NCI-H69 (cell line): ENCODE data around the gene CST3.

ENCODE experiments used
- DNase-seq: peaks from one replicate; lab custom pipeline; 2025; lab: John Stamatoyannopoulos, UW

The CST3 gene

GRCh38 chr20:23602241-23602640, 35.5 kb downstream of the CST3 start:
- DNase-seq: no peak

DNA sequence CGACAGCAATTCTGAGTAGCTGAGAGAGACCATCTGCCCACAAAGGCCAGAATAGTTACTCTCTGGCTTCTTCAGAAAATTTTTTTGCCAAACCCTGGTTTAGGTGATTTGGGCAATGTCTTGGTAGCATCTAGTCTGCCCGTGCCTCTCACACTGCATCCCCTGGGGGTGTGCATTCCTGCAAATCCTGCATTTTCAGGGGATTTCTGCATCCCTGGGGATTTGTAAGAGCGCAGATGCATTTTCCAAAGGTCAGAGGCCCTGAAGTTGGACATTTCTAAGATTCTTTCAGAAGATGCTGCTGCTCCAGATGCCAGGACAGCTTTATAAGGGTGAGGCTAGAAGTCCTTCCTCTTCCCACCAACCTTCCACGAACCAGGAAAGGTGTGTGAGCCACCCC, 36.0 kb downstream of the CST3 start:
- DNase-seq: no peak

GRCh38 chr20:23598481-23598880, 39.3 kb downstream of the CST3 start:
- no peak for DNase-seq

GRCh38 chr20:23596579-23597250, 41.0 kb downstream of the CST3 start:
- DNase-seq: no peak

GRCh38 chr20:23595941-23596340, 41.8 kb downstream of the CST3 start:
- DNase-seq: no peak

GRCh38 chr20:23588434-23589403, 49.0 kb downstream of the CST3 start:
- peak; percentile 19 for DNase-seq

- DNase-seq: no peak
Observed at GRCh38 chr20:23587631-23588030, 50.1 kb downstream of the CST3 start.

DNA sequence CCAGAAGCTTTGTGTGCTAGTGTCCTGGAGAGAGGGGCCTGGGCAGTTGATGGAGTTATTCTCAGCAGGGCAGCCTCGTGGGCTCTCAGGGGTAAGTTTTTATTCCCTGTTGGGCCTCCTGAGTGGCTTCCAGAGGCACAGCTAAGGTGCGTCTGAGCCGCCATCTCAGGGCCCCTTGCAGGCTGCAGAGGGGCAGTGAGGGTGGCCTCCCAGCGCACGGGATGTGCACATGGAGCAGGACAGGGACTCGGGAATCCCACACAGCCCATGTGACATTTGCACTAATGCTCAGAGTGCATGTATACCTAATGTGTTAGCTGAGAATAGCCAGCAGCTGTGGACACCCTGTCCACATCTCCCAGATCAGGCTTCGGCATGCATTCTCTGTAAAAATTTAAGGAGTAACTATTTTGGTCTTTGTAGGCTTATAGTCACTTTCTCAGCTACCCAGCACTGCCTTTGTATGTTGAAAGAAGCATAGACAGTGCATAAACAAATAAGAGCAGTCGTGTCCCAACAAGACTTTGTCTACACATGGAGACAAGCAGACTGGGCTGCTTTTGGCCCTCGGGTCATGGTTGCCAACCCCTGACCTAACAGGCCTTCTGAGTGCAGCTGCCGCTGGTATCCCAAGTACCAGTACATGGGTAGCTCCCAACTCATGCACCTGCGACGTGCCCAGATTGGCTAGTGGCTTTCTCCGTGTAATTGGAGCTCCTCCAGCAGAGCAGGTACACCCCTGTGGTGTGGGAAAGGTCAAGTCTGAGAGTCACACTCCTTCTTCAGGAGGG, 50.8 kb downstream of the CST3 start:
- no peak for DNase-seq

DNA sequence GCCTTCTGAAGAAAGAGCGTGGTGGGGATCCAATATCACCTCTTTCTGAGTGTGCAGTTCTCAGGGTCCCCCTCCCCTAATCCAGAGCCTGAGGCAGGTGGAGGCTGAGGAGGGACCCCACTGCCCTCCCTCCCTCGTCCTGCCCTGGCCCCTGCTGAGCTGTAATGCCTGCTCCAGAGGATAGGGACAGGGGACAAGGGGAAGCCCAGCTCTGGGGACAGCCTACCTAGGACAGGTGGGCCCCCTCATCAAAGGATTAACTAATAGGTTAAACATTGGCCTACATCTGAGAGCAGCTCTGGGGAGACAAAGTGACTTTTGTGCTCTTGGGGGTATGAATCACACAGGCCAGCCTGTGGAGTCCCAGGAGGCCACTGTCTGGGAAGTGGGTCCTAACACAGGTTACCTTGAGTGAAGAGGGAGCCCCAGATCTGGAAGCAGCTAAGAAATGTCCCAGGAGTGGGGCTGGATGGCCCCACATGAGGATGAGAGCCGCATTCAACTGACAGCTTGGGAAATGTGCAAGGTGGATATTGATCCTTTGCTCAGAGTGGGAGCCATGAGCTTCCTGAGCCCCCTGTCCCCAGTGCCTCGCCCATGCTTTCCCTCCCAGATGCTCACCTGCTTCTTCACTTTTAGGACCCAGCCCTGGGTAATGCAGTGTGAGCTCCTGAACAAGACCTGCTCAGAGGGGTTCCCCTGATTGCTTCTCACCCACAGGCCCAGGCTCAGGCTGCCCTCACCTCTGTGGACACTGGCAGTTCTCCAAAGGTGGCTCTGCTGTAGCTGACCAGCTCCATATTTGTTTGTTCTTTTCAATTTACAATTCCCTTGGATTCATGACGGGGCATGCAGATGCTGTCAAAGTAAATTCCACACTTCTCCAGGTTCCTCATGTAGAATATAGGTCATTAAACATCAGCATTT, 51.7 kb downstream of the CST3 start:
- DNase-seq: no peak

- DNase-seq: no peak
Observed at GRCh38 chr20:23585449-23585807, 52.3 kb downstream of the CST3 start.

DNA sequence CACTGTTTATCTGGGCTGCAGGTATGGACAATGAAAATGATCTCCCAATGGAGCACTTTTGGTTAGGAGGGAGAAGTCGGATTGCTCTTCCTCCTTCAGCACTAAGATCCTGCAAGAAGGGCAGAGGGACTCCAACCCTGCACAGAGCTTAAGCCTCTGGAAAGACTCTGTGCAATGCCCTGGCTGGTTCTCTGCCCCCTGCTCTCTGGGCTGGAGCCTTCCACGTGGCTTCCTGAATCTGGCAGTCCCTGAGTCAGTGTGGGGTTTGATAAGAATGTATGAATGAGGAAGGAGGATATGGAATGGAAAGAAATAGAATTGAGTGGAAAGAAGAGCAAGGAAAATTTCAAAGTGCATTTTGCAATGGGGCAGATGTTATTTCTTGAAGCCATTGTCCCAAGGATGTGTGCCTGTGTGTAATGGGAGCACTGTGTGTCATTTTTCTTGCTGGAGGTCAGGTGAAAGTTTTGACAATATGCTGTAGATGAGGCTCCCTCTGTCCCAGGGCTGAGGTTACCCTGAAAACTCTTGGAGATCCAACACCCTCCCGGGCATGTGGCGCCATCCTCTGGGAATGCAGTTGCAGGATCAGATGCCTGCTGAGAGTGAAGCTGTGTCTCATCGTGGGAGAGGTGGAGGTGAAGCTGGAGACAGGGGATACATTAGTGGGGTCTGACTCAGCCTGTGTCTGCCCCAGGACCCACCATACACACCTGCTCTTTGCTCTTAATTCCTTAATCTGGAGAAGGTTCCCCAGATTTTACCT, 53.1 kb downstream of the CST3 start:
- no peak for DNase-seq
